ENCODE results near the gene COL6A3. TPM values are rescaled to one million over a fixed set of nuclear protein-coding genes. Genes with fewer than 3 reads are reported as not detected.

COL6A3 gene
- total and polyA plus RNA-seq, 9 of the 15 experiments (the other 6 are each of a cell fraction or from before 2014, with no cell fraction given), result 0.07 to 4.1 (median 1.5) TPM

DNA sequence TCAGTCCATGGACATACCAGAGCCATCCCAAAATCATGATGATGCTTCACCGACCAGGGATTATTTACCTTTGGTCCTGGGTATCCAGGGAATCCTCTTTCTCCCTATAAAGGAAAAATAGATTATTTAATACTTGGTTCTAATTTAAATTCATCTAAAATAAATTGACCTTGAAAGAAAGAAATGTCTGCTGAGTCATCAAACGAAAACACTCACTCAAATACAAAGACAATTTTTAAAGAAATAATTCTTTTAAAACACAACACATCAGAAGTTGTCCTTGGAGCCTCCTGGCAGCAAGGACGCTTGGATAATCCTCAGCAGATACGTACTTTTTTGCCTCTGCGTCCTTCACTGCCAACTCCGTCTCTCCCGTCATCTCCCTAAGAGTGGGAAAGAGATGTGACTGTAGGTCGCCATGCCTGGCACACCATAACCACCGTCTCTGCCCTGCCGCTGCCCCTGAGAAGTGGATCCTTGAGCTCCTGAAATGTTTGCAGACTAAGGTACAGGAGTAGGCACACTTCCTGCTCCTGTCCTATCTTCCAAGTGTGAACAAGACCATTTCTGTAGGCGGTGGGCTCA lies 65.6 kb downstream of the COL6A3 start:
- in situ Hi-C loops (cut with MboI) (no loop called here), intact Hi-C loops (cut with micrococcal nuclease) (no loop called here)
- ChIA-PET CTCF (ENCODE audit: low intra/inter-chr PET ratio) (no interaction called here), POLR2A (no interaction called here)
- H3K36me3 ChIP-seq (ENCODE audit: control insufficient read depth, insufficient read depth, low read length), result no peaks in the 10 kb centered on the region
- H3K27ac ChIP-seq (ENCODE audit: extremely low read depth, low read depth, low read length), result no peak overlapping the region
- BruUV-seq (replicated peaks), result no TSS peak
- no peak overlapping the region for H3K9ac ChIP-seq (ENCODE audit: insufficient read depth in 1 of 2, low read depth in 2 of 2, low read length in 2 of 2)
- no peaks in the 10 kb centered on the region for H3K79me2 ChIP-seq (ENCODE audit: control insufficient read depth, insufficient read depth, low read length)
- ATAC-seq (no peak), DNase-seq (ENCODE audit: extremely low read depth in 1 of 4, low spot score in 3 of 4) (no peak), FAIRE-seq (no peak)
- peaks cover 0 to 36% of the 10 kb centered on the region in 2 experiments; a peak in 3 of 5 replicates for H3K27me3 ChIP-seq (ENCODE audit: control insufficient read depth in 2 of 2, insufficient read depth in 2 of 2, low read length in 2 of 2)
- no peaks in the 10 kb centered on the region for H3K9me1 ChIP-seq (ENCODE audit: control insufficient read depth, insufficient read depth, low read length)
- WGBS (ENCODE audit: insufficient coverage, low coverage, missing lambda C conversion rate), result 4% methylated on average over 11 of the region's 11 CpGs
- H3K9me3 ChIP-seq (replicated peaks; ENCODE audit: control insufficient read depth, insufficient read depth, low read depth, low read length), result no peaks in the 10 kb centered on the region
- TF ChIP-seq ZNF76 (CRISPR knock-in tag; IDR thresholded peaks at IDR 0.05; ENCODE audit: borderline replicate concordance) (no peak), SREBF2 (CRISPR knock-in tag; IDR thresholded peaks at IDR 0.05) (no peak), NFATC3 (IDR thresholded peaks at IDR 0.05) (no peak)
- TF ChIP-seq, protein P1, sequence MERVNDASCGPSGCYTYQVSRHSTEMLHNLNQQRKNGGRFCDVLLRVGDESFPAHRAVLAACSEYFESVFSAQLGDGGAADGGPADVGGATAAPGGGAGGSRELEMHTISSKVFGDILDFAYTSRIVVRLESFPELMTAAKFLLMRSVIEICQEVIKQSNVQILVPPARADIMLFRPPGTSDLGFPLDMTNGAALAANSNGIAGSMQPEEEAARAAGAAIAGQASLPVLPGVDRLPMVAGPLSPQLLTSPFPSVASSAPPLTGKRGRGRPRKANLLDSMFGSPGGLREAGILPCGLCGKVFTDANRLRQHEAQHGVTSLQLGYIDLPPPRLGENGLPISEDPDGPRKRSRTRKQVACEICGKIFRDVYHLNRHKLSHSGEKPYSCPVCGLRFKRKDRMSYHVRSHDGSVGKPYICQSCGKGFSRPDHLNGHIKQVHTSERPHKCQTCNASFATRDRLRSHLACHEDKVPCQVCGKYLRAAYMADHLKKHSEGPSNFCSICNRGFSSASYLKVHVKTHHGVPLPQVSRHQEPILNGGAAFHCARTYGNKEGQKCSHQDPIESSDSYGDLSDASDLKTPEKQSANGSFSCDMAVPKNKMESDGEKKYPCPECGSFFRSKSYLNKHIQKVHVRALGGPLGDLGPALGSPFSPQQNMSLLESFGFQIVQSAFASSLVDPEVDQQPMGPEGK (CRISPR knock-in tag; IDR thresholded peaks at IDR 0.05; ENCODE audit: borderline replicate concordance), result no peak
- TF ChIP-seq, protein P2, sequence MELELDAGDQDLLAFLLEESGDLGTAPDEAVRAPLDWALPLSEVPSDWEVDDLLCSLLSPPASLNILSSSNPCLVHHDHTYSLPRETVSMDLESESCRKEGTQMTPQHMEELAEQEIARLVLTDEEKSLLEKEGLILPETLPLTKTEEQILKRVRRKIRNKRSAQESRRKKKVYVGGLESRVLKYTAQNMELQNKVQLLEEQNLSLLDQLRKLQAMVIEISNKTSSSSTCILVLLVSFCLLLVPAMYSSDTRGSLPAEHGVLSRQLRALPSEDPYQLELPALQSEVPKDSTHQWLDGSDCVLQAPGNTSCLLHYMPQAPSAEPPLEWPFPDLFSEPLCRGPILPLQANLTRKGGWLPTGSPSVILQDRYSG (tag; conservative IDR thresholded peaks at IDR 0.05; ENCODE audit: low read depth), result no peak
- no peak overlapping the region for H3K4me2 ChIP-seq (ENCODE audit: insufficient read depth, low read length)
- H4K20me1 ChIP-seq (replicated peaks; ENCODE audit: control insufficient read depth, insufficient read depth, low read length), result no peaks in the 10 kb centered on the region
- H3K4me3 ChIP-seq, result no peak overlapping the region
- no peak overlapping the region for H2AFZ ChIP-seq (ENCODE audit: low read depth, low read length)
- no peaks in the 10 kb centered on the region for H3K4me1 ChIP-seq (replicated peaks in 1 of 2; ENCODE audit: control insufficient read depth in 2 of 2, insufficient read depth in 2 of 2, low read length in 2 of 2)

Measured in K562 (cell line).